Neutrophil (primary cell): Measurements from ENCODE around the gene ACTA1.

Experiments
- H3K27ac ChIP-seq: fragments of 200-600 bp; sonication (generic); 2 replicates; pipeline ENCODE4 v1.5.1; 2016; ENCODE audit warnings: mild to moderate bottlenecking, moderate library complexity
- H3K27me3 ChIP-seq: fragments of 200-600 bp; sonication (generic); 2 replicates; pipeline ENCODE4 v1.6.0; 2016; ENCODE audit warnings: mild to moderate bottlenecking
- H3K36me3 ChIP-seq: fragments of 200-600 bp; sonication (generic); 2 replicates; pipeline ENCODE4 v1.5.1; 2017
- H3K4me1 ChIP-seq, 2 experiments: fragments of 200-600 bp in 1 of 2; sonication (generic) in 1 of 2; 1 replicate in 1 of 2; 2 replicates in 1 of 2; pipeline versions ENCODE4 v1.5.1 to v1.6.1; 2013 to 2016; ENCODE audit warnings: low read depth in 1 of 2, low read length in 1 of 2, mild to moderate bottlenecking in 1 of 2, moderate library complexity in 1 of 2; ENCODE audit not compliant: control insufficient read depth in 1 of 2, insufficient read depth in 1 of 2
- H3K4me3 ChIP-seq, 2 experiments: fragments of 200-600 bp in 1 of 2; sonication (generic) in 1 of 2; 1 replicate in 1 of 2; 2 replicates in 1 of 2; pipeline ENCODE4 v1.5.1; 2013 to 2016; ENCODE audit warnings: low read depth in 1 of 2, low read length in 1 of 2, mild to moderate bottlenecking in 1 of 2, moderate library complexity in 1 of 2
- H3K9me3 ChIP-seq: fragments of 200-600 bp; sonication (generic); 2 replicates; pipeline ENCODE4 v1.5.1; 2016
- CTCF ChIP-seq: fragments of 200-600 bp; sonication (generic); IDR thresholded peaks from 2 replicates; pipeline ENCODE4 v1.5.1; 2016; ENCODE audit warnings: antibody characterized with exemption

ACTA1 gene

DNA sequence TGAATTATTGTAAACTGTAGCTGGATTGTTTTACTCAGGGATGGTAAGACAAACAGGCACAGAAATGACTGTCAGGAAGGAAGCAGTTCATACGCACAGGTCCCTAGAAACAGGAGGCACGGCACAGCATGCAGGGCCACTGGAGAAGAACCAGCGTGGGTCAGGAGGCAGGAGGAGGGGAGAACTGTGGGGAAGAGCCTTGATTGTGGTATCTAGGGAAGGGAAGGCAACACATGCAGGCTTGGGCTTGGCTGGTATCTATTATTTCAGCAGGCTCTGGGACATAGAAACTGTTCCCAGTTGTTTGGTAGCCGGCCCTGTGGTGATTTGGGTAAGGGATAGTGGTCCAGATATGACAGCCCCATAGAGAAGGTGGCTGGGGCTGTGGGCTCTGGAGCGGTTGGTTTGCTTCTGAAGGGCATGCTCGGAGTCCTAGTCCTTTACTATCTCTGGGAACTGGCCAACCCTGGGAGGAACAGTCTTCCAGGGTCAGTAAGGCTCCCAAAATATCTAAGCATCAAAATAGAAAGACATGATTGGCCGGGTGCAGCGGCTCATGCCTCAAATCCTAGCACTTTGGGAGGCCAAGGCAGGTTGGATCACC is 47.9 kb downstream of the ACTA1 start:
- H3K27me3 ChIP-seq = peaks cover 53% of the 10 kb centered on the region
- no peak for TF ChIP-seq CTCF

DNA sequence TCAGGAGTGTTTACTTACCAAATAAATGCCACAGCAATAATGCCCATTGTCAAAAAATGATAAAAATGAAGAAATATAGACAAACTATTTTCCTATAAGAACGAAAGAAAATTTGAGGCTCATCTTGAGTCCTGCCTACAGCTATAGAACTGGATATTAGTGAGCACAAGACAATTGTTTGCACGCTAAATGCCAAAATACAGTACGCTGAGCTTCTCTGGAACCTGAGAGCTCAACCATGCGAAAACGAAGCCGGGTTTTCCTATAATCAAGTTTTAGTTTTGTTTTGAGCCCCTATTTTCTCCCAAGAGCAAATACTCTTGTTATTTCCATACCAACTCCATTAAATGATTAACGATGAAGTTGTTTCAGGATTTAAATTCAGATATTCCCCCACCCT is 49.1 kb downstream of the ACTA1 start:
- Histone ChIP-seq H3K27ac (no peak overlapping the region), H3K4me1 (no peaks in the 10 kb centered on the region), H3K27me3 (peaks cover 53% of the 10 kb centered on the region), H3K36me3 (no peaks in the 10 kb centered on the region), H3K4me3 (no peak overlapping the region), H3K9me3 (no peaks in the 10 kb centered on the region)
- no peak for TF ChIP-seq CTCF

More for the DNA sequence above, 47.9 kb downstream of the ACTA1 start:
- H3K4me1 ChIP-seq = no peaks in the 10 kb centered on the region
- no peaks in the 10 kb centered on the region for H3K36me3 ChIP-seq
- no peak overlapping the region for H3K4me3 ChIP-seq
- H3K9me3 ChIP-seq = no peaks in the 10 kb centered on the region
- no peak overlapping the region for H3K27ac ChIP-seq

GRCh38 chr1:229383961-229384360 is 49.9 kb downstream of the ACTA1 start:
- TF ChIP-seq CTCF = no peak

DNA sequence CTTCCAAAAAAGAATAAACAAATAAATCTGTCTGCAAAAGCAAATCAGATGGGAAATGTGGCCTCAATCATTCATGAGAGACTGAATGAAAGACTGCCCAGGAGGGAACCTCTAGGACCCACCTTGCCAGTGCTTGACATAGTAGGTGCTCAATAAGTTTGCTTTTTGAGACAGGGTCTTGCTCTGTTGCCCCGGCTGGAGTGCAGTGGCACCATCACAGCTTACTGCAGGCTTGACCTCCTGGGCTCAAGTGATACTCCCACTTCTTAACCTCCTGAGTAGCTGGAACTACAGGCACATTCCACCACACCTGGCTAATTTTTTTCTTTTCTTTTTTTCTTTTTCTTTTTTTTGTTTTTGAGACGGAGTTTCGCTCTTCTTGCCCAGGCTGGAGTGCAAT is 50.7 kb downstream of the ACTA1 start:
- Histone ChIP-seq H3K27me3 (peaks cover 63% of the 10 kb centered on the region), H3K4me3 (no peak overlapping the region), H3K36me3 (no peaks in the 10 kb centered on the region), H3K9me3 (no peaks in the 10 kb centered on the region), H3K4me1 (no peaks in the 10 kb centered on the region), H3K27ac (no peak overlapping the region)
- no peak for TF ChIP-seq CTCF

More at GRCh38 chr1:229383961-229384360, 49.9 kb downstream of the ACTA1 start:
- Histone ChIP-seq H3K4me1 (no peaks in the 10 kb centered on the region), H3K4me3 (no peak overlapping the region), H3K27ac (no peak overlapping the region), H3K36me3 (no peaks in the 10 kb centered on the region), H3K9me3 (no peaks in the 10 kb centered on the region), H3K27me3 (peaks cover 55% of the 10 kb centered on the region)
